Subcutaneous abdominal adipose tissue (tissue), 5 donors: ENCODE results near the gene MFSD6.

Experiments used
- H3K27ac ChIP-seq: one replicate; pipeline ENCODE4 v1.7.0; 2013; ENCODE audit warnings: low read depth, mild to moderate bottlenecking, inconsistent platforms, low read length, moderate library complexity
- H3K27me3 ChIP-seq, 5 donors: one replicate each; pipeline ENCODE4 v1.7.0; 2013; ENCODE audit warnings: low read length in 5 of 5, inconsistent platforms in 1 of 5; ENCODE audit not compliant: control insufficient read depth in 5 of 5, insufficient read depth in 4 of 5
- H3K36me3 ChIP-seq, 5 donors: one replicate each; pipeline ENCODE4 v1.7.0; 2013; ENCODE audit warnings: low read length in 5 of 5; ENCODE audit not compliant: control insufficient read depth in 5 of 5, insufficient read depth in 5 of 5
- H3K4me1 ChIP-seq, 5 donors: one replicate each; pipeline ENCODE4 v1.7.0; 2013; ENCODE audit warnings: low read length in 5 of 5, mild to moderate bottlenecking in 3 of 5, moderate library complexity in 1 of 5; ENCODE audit not compliant: control insufficient read depth in 5 of 5, insufficient read depth in 5 of 5
- H3K4me3 ChIP-seq, 5 donors: one replicate each; pipeline ENCODE4 v1.7.0; 2013; ENCODE audit warnings: low read length in 5 of 5, low read depth in 1 of 5
- H3K9ac ChIP-seq, 5 donors: one replicate each; pipeline ENCODE4 v1.7.0; 2013; ENCODE audit warnings: low read length in 5 of 5, mild to moderate bottlenecking in 4 of 5, moderate library complexity in 3 of 5
- H3K9me3 ChIP-seq, 5 donors: one replicate each; pipeline ENCODE4 v1.7.0; 2013; ENCODE audit warnings: low read length in 5 of 5; ENCODE audit not compliant: control insufficient read depth in 5 of 5
- donor health status: healthy.
- donor health status: healthy.
- donor health status: healthy.
- donor health status: healthy.
- donor health status: healthy.

MFSD6 gene

GRCh38 chr2:190369635-190370034 is 38.5 kb upstream of the MFSD6 start:
- no peak overlapping the region for H3K27ac ChIP-seq

GRCh38 chr2:190376083-190376482 is 32.1 kb upstream of the MFSD6 start:
- H3K9me3 ChIP-seq, result no peaks in the 10 kb centered on the region
- peaks cover 0 to 16% (median 14%) of the 10 kb centered on the region in 5 donors for H3K4me1 ChIP-seq
- H3K4me3 ChIP-seq, result no peak overlapping the region
- H3K9ac ChIP-seq, result no peak overlapping the region
- H3K27me3 ChIP-seq, result no peaks in the 10 kb centered on the region
- peaks cover 0 to 3% (median 1%) of the 10 kb centered on the region in 5 donors for H3K36me3 ChIP-seq
- no peak overlapping the region for H3K27ac ChIP-seq

More at GRCh38 chr2:190369635-190370034, 38.5 kb upstream of the MFSD6 start:
- Histone ChIP-seq H3K9me3 (peaks cover 0 to 2% (median 0%) of the 10 kb centered on the region in 5 donors), H3K9ac (no peak overlapping the region), H3K4me3 (no peak overlapping the region), H3K4me1 (peaks cover 0 to 5% (median 0%) of the 10 kb centered on the region in 5 donors), H3K36me3 (peaks cover 3 to 41% (median 29%) of the 10 kb centered on the region in 5 donors), H3K27me3 (no peaks in the 10 kb centered on the region)

GRCh38 chr2:190376591-190377245 is 31.4 kb upstream of the MFSD6 start:
- H3K27me3 ChIP-seq, result no peaks in the 10 kb centered on the region
- H3K4me1 ChIP-seq, result peaks cover 0 to 16% (median 14%) of the 10 kb centered on the region in 5 donors
- no peak overlapping the region for H3K4me3 ChIP-seq
- no peaks in the 10 kb centered on the region for H3K9me3 ChIP-seq
- H3K9ac ChIP-seq, result no peak overlapping the region
- no peak overlapping the region for H3K27ac ChIP-seq
- no peaks in the 10 kb centered on the region for H3K36me3 ChIP-seq

- H3K4me1 ChIP-seq, result peaks cover 0 to 14% (median 10%) of the 10 kb centered on the region in 5 donors
- H3K4me3 ChIP-seq, result peak overlapping the region in 1 of 5 donors; percentile 16
- no peaks in the 10 kb centered on the region for H3K27me3 ChIP-seq
- H3K27ac ChIP-seq, result no peak overlapping the region
- no peaks in the 10 kb centered on the region for H3K36me3 ChIP-seq
- H3K9me3 ChIP-seq, result no peaks in the 10 kb centered on the region
- H3K9ac ChIP-seq, result peak overlapping the region in 1 of 5 donors; percentile 14
Observed at GRCh38 chr2:190378880-190379237, 29.3 kb upstream of the MFSD6 start.

- no peak overlapping the region for H3K27ac ChIP-seq
- no peak overlapping the region for H3K4me3 ChIP-seq
- no peaks in the 10 kb centered on the region for H3K9me3 ChIP-seq
Observed at GRCh38 chr2:190379249-190379964, 28.7 kb upstream of the MFSD6 start.

GRCh38 chr2:190380962-190381412 is 27.2 kb upstream of the MFSD6 start:
- Histone ChIP-seq H3K9me3 (no peaks in the 10 kb centered on the region), H3K36me3 (no peaks in the 10 kb centered on the region), H3K9ac (no peak overlapping the region), H3K4me3 (no peak overlapping the region), H3K27ac (no peak overlapping the region), H3K27me3 (no peaks in the 10 kb centered on the region), H3K4me1 (peaks cover 0 to 14% (median 10%) of the 10 kb centered on the region in 5 donors)

More at GRCh38 chr2:190379249-190379964, 28.7 kb upstream of the MFSD6 start:
- H3K9ac ChIP-seq, result peak overlapping the region in 1 of 5 donors; percentile 14
- H3K27me3 ChIP-seq, result no peaks in the 10 kb centered on the region
- no peaks in the 10 kb centered on the region for H3K36me3 ChIP-seq
- H3K4me1 ChIP-seq, result peaks cover 0 to 14% (median 10%) of the 10 kb centered on the region in 5 donors

GRCh38 chr2:190382851-190383250 is 25.3 kb upstream of the MFSD6 start:
- Histone ChIP-seq H3K9ac (no peak overlapping the region), H3K4me1 (peaks cover 0 to 14% (median 10%) of the 10 kb centered on the region in 5 donors), H3K4me3 (no peak overlapping the region), H3K27ac (no peak overlapping the region), H3K9me3 (no peaks in the 10 kb centered on the region), H3K27me3 (no peaks in the 10 kb centered on the region), H3K36me3 (no peaks in the 10 kb centered on the region)

GRCh38 chr2:190387422-190387821 is 20.7 kb upstream of the MFSD6 start:
- H3K4me1 ChIP-seq, result no peaks in the 10 kb centered on the region
- H3K27ac ChIP-seq, result no peak overlapping the region
- peaks cover 0 to 2% (median 0%) of the 10 kb centered on the region in 5 donors for H3K27me3 ChIP-seq
- no peak overlapping the region for H3K4me3 ChIP-seq
- no peaks in the 10 kb centered on the region for H3K36me3 ChIP-seq
- no peak overlapping the region for H3K9ac ChIP-seq
- H3K9me3 ChIP-seq, result no peaks in the 10 kb centered on the region

GRCh38 chr2:190396271-190396670 is 11.9 kb upstream of the MFSD6 start:
- no peaks in the 10 kb centered on the region for H3K4me1 ChIP-seq
- no peaks in the 10 kb centered on the region for H3K9me3 ChIP-seq
- H3K36me3 ChIP-seq, result no peaks in the 10 kb centered on the region

GRCh38 chr2:190402986-190403603 is 5.1 kb upstream of the MFSD6 start:
- Histone ChIP-seq H3K9ac (no peak overlapping the region), H3K27ac (no peak overlapping the region), H3K27me3 (no peaks in the 10 kb centered on the region), H3K9me3 (peaks cover 0 to 4% (median 0%) of the 10 kb centered on the region in 5 donors), H3K4me1 (peaks cover 0 to 9% (median 6%) of the 10 kb centered on the region in 5 donors), H3K4me3 (no peak overlapping the region), H3K36me3 (no peaks in the 10 kb centered on the region)

More at GRCh38 chr2:190396271-190396670, 11.9 kb upstream of the MFSD6 start:
- no peak overlapping the region for H3K4me3 ChIP-seq
- no peak overlapping the region for H3K27ac ChIP-seq
- no peak overlapping the region for H3K9ac ChIP-seq
- H3K27me3 ChIP-seq, result peaks cover 0 to 2% (median 0%) of the 10 kb centered on the region in 5 donors
